ENCODE results near the gene UBE2I.
A peak's percentile ranks its signal among the peaks of the same experiment; 100 is the strongest.

Gene UBE2I

GRCh38 chr16:1348926-1349325 is 39.5 kb downstream of the UBE2I start:
- Histone ChIP-seq H3K9ac (ENCODE audit: low read length) (no peak overlapping the region), H3K27me3 (ENCODE audit: control insufficient read depth, insufficient read depth, low read length) (peaks cover 3% of the 10 kb centered on the region), H3K27ac (ENCODE audit: low read depth, low read length) (no peak overlapping the region), H3K4me1 (ENCODE audit: control insufficient read depth, insufficient read depth, low read length) (peaks cover 9% of the 10 kb centered on the region), H3K4me3 (ENCODE audit: low read length) (no peak overlapping the region), H3K36me3 (ENCODE audit: control insufficient read depth, insufficient read depth, low read length) (peaks cover 8% of the 10 kb centered on the region)

DNA sequence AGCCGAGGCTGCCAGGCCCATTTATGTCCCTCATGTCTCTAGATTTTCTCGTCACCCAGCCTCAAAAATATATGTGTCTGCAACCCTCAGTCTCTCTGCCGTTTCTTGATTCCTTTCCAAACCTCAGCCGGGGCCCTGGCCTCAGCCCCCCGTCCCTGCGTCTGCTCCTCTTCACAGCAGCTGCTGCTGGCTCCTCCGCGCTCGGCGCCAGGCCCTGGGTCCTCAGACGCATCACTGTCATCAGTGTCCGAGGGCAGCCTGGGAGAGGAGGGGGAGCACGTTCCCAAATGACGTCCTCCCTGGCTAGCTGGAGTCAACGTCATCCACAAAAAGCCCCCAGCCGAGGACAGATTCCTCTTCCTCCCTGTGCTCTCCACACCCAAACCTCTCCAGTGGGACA is 39.9 kb downstream of the UBE2I start:
- peaks cover 8% of the 10 kb centered on the region for H3K36me3 ChIP-seq (ENCODE audit: control insufficient read depth, insufficient read depth, low read length)
- H3K27ac ChIP-seq (ENCODE audit: low read depth, low read length), result no peak overlapping the region
- H3K27me3 ChIP-seq (ENCODE audit: control insufficient read depth, insufficient read depth, low read length), result peaks cover 3% of the 10 kb centered on the region
- H3K4me3 ChIP-seq (ENCODE audit: low read length), result no peak overlapping the region
- H3K9ac ChIP-seq (ENCODE audit: low read length), result no peak overlapping the region
- peaks cover 9% of the 10 kb centered on the region for H3K4me1 ChIP-seq (ENCODE audit: control insufficient read depth, insufficient read depth, low read length)

DNA sequence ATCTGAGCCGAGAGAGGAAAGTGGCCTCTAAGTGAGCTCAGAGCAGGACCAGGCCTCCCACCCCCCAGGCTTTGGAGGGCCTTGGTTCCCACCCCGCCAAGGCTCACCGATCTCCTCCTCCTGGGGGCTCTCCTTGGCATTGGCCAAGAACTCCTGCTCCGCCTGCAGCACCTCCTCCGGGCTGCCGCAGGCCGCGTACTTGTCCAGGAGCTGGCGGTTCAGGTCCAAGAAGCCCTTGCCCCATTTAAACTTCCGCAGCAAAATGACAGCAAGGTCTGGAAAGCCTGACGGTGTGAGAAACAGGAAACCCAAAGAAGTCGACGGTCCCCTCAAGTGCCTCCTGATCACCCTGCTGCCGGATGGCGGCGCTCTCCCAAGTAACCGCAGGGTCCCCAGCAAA is 40.5 kb downstream of the UBE2I start:
- Histone ChIP-seq H3K36me3 (ENCODE audit: control insufficient read depth, insufficient read depth, low read length) (peaks cover 8% of the 10 kb centered on the region), H3K4me3 (ENCODE audit: low read length) (no peak overlapping the region), H3K4me1 (ENCODE audit: control insufficient read depth, insufficient read depth, low read length) (peaks cover 9% of the 10 kb centered on the region), H3K27me3 (ENCODE audit: control insufficient read depth, insufficient read depth, low read length) (no peaks in the 10 kb centered on the region), H3K9ac (ENCODE audit: low read length) (no peak overlapping the region), H3K27ac (ENCODE audit: low read depth, low read length) (no peak overlapping the region)

DNA sequence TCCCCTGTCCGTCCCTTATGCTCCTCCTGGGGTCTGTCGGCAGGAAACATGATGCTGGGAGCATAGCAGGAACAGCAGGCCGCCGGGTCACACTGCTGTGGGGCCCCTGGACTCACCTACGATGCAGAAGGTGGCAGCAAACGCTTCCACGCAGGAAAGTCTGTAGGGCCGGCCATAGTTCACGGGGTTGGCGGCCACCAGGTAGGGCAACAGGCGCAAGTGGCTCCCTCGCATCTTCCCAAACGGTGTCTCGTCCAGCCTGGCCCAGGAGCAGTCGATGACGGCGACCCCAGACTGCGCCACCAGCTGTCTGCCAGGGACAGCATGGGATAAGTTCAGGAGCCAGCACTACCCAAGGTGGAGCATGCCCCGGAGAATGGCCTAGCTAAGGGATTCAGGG is 41.3 kb downstream of the UBE2I start:
- H3K4me3 ChIP-seq (ENCODE audit: low read length), result peak overlapping the region; percentile 90
- H3K36me3 ChIP-seq (ENCODE audit: control insufficient read depth, insufficient read depth, low read length), result peaks cover 8% of the 10 kb centered on the region
- no peak overlapping the region for H3K9ac ChIP-seq (ENCODE audit: low read length)
- H3K4me1 ChIP-seq (ENCODE audit: control insufficient read depth, insufficient read depth, low read length), result peaks cover 9% of the 10 kb centered on the region
- H3K27ac ChIP-seq (ENCODE audit: low read depth, low read length), result no peak overlapping the region
- no peaks in the 10 kb centered on the region for H3K27me3 ChIP-seq (ENCODE audit: control insufficient read depth, insufficient read depth, low read length)

DNA sequence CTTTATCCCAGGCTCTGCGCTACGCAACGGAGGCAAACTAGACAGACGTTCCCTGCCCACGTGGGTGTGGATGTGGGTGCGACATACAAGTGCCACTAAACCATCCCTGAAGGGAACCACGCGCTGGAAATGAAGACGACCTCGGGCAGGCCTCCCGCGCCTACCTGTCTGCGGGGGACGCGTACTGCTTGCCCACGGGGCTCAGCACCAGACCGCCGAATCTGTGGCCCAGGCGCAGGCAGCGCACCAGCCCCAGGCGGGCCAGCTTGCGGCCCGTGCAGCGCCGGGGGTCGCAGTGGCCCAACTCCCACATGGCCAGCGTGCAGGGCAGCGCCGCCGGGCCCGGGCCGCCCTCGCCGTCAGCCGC is 41.8 kb downstream of the UBE2I start:
- Histone ChIP-seq H3K4me1 (ENCODE audit: control insufficient read depth, insufficient read depth, low read length) (peaks cover 9% of the 10 kb centered on the region), H3K27ac (ENCODE audit: low read depth, low read length) (peak overlapping the region; percentile 61)

GRCh38 chr16:1351582-1352362 is 42.3 kb downstream of the UBE2I start, which contains the start of the genes GNPTG and TSR3:
GNPTG (plus strand) TSS chr16:1351931; CDS start chr16:1351966, 35 bp downstream.
TSR3 (minus strand) TSS chr16:1351878; CDS start chr16:1351804, 74 bp downstream.
- Histone ChIP-seq H3K36me3 (ENCODE audit: control insufficient read depth, insufficient read depth, low read length) (peaks cover 8% of the 10 kb centered on the region), H3K27ac (ENCODE audit: low read depth, low read length) (peak within 1 kb of the TSS; percentile 61), H3K9ac (ENCODE audit: low read length) (peak within 1 kb of the TSS; percentile 74), H3K27me3 (ENCODE audit: control insufficient read depth, insufficient read depth, low read length) (no peaks in the 10 kb centered on the region), H3K4me1 (ENCODE audit: control insufficient read depth, insufficient read depth, low read length) (peaks cover 9% of the 10 kb centered on the region), H3K4me3 (ENCODE audit: low read length) (peak within 1 kb of the TSS; percentile 90)

More for the DNA sequence above, 41.8 kb downstream of the UBE2I start:
- Histone ChIP-seq H3K27me3 (ENCODE audit: control insufficient read depth, insufficient read depth, low read length) (no peaks in the 10 kb centered on the region), H3K9ac (ENCODE audit: low read length) (peak overlapping the region; percentile 74), H3K36me3 (ENCODE audit: control insufficient read depth, insufficient read depth, low read length) (peaks cover 8% of the 10 kb centered on the region), H3K4me3 (ENCODE audit: low read length) (peak overlapping the region; percentile 90)

DNA sequence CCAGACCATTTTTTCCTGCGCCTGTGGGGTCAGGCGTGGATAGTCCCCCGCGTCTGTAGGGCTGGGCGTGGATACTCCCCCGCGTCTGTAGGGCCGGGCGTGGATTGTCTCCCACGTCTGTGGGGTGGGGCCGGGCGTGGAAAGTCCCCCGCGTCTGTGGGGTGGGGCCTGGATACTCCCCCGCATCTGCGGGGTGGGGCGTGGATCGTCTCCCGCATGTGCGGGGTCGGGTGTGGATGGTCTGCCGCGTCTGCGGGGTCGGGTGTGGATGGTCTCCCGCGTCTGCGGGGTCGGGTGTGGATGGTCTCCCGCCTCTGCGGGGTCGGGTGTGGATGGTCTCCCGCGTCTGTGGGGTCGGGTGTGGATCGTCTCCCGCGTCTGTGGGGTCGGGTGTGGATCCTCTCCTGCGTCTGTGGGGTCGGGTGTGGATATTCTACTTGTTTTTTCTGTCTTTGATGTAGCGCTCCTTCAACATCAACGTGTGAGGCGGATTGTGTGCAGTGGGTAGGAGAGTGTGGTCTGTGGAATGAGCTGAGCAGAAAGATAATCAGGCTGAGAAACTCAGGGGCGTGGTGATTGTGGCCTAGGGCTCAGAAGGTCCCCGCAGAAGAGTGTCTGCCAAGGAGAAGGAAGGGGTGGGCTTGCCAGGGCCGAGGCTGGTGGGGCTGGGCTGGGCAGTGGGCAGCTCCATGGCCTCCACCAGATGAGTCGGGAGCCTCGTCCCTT is 45.5 kb downstream of the UBE2I start:
- Histone ChIP-seq H3K4me1 (ENCODE audit: control insufficient read depth, insufficient read depth, low read length) (peaks cover 9% of the 10 kb centered on the region), H3K9ac (ENCODE audit: low read length) (no peak overlapping the region)

GRCh38 chr16:1355591-1355990 is 46.2 kb downstream of the UBE2I start:
- peaks cover 8% of the 10 kb centered on the region for H3K4me1 ChIP-seq (ENCODE audit: control insufficient read depth, insufficient read depth, low read length)
- no peak overlapping the region for H3K27ac ChIP-seq (ENCODE audit: low read depth, low read length)
- no peak overlapping the region for H3K9ac ChIP-seq (ENCODE audit: low read length)
- H3K36me3 ChIP-seq (ENCODE audit: control insufficient read depth, insufficient read depth, low read length), result peaks cover 3% of the 10 kb centered on the region
- H3K4me3 ChIP-seq (ENCODE audit: low read length), result no peak overlapping the region
- H3K27me3 ChIP-seq (ENCODE audit: control insufficient read depth, insufficient read depth, low read length), result no peaks in the 10 kb centered on the region

More for the DNA sequence above, 45.5 kb downstream of the UBE2I start:
- H3K4me3 ChIP-seq (ENCODE audit: low read length), result no peak overlapping the region
- H3K27me3 ChIP-seq (ENCODE audit: control insufficient read depth, insufficient read depth, low read length), result no peaks in the 10 kb centered on the region
- H3K36me3 ChIP-seq (ENCODE audit: control insufficient read depth, insufficient read depth, low read length), result peaks cover 2% of the 10 kb centered on the region
- no peak overlapping the region for H3K27ac ChIP-seq (ENCODE audit: low read depth, low read length)

DNA sequence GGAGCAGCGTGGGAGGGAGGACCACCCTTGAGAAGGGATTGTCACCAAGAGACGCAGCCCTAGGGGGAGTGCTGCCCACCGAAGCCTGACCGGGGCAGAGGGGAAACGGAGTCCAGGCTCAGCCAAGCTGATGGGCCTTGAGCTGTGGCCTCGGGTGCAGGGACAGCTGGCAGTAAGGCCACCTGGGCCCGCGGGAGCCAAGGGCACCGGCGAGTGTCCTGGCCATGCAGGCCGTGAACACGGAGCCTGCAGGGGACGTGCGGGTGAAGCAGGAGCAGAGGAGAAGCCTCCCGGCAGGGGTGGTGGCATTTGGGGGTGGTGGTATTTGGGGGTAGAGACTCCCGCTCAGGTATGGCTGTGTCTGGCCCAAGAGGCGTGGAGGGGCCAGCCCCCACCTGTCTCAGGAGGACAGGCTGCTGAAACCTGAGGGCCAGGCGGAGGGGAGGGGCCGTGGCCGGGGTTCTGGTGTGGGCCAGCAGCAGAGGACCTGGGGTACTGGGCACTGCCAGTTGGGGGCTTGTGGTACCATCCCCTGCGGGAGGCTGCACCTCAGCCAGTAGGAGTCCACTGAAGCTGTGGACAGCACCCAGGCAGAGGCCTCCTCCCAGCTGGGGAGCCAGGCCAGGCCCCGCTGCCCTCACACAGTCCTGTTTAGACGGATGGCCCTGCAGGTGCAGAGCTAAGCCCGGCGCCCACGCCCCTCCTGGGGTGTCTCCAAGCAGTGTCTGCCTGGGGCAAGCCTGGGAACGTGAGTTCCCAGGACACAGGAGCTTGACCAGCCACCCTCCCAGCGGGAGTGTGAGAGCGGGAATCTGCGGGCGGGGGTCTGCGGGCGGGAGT is 46.8 kb downstream of the UBE2I start:
- H3K4me1 ChIP-seq (ENCODE audit: control insufficient read depth, insufficient read depth, low read length), result peaks cover 3% of the 10 kb centered on the region

GRCh38 chr16:1357906-1358566 is 48.6 kb downstream of the UBE2I start:
- H3K4me3 ChIP-seq (ENCODE audit: low read length), result no peak overlapping the region

More for the DNA sequence above, 46.8 kb downstream of the UBE2I start:
- Histone ChIP-seq H3K27me3 (ENCODE audit: control insufficient read depth, insufficient read depth, low read length) (no peaks in the 10 kb centered on the region), H3K9ac (ENCODE audit: low read length) (no peak overlapping the region), H3K27ac (ENCODE audit: low read depth, low read length) (no peak overlapping the region), H3K36me3 (ENCODE audit: control insufficient read depth, insufficient read depth, low read length) (peaks cover 8% of the 10 kb centered on the region), H3K4me3 (ENCODE audit: low read length) (no peak overlapping the region)

DNA sequence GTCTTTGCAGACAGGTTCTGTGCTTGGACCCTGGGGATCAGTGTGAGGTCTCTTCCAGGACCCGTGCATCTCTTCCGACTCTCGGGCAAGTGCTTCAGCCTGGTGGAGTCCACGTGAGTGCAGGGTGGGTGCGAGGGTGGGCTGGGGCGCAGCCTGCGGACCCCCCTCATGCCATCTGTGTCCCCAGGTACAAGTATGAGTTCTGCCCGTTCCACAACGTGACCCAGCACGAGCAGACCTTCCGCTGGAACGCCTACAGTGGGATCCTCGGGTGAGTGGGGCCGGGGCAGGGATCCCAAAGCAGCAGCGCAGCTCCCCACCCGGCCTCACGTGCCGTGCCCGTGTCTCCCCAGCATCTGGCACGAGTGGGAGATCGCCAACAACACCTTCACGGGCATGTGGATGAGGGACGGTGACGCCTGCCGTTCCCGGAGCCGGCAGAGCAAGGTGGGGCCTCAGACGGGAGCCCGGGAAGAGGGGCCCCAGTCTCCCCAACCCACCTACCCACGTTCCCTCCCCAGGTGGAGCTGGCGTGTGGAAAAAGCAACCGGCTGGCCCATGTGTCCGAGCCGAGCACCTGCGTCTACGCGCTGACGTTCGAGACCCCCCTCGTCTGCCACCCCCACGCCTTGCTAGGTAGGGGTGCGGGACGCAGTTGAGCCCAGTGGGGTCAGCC is 52.4 kb downstream of the UBE2I start:
- H3K9ac ChIP-seq (ENCODE audit: low read length), result no peak overlapping the region
- no peak overlapping the region for H3K27ac ChIP-seq (ENCODE audit: low read depth, low read length)
- no peaks in the 10 kb centered on the region for H3K4me1 ChIP-seq (ENCODE audit: control insufficient read depth, insufficient read depth, low read length)
- H3K27me3 ChIP-seq (ENCODE audit: control insufficient read depth, insufficient read depth, low read length), result no peaks in the 10 kb centered on the region
- H3K4me3 ChIP-seq (ENCODE audit: low read length), result no peak overlapping the region
- H3K36me3 ChIP-seq (ENCODE audit: control insufficient read depth, insufficient read depth, low read length), result peaks cover 26% of the 10 kb centered on the region

More at GRCh38 chr16:1357906-1358566, 48.6 kb downstream of the UBE2I start:
- peaks cover 14% of the 10 kb centered on the region for H3K36me3 ChIP-seq (ENCODE audit: control insufficient read depth, insufficient read depth, low read length)
- H3K27me3 ChIP-seq (ENCODE audit: control insufficient read depth, insufficient read depth, low read length), result no peaks in the 10 kb centered on the region
- no peaks in the 10 kb centered on the region for H3K4me1 ChIP-seq (ENCODE audit: control insufficient read depth, insufficient read depth, low read length)
- no peak overlapping the region for H3K27ac ChIP-seq (ENCODE audit: low read depth, low read length)
- no peak overlapping the region for H3K9ac ChIP-seq (ENCODE audit: low read length)

Measured in rectal smooth muscle tissue (tissue), 1 donor.